Progenitor cell of endocrine pancreas (in vitro differentiated cells): Measurements from ENCODE around the gene HIGD1C. TPM values are rescaled to one million over a fixed set of nuclear protein-coding genes. Genes with fewer than 3 reads are reported as not detected.
"Not testable (repeated sequence)": the region's sequence is repeated elsewhere in the genome, so short reads cannot be mapped to it uniquely, and the experiment has no call there.

Experiments
- DNase-seq: peaks from one replicate; pipeline ENCODE4 v3.0.0; 2021; ENCODE audit warnings: low spot score; ENCODE audit not compliant: unreplicated experiment
- H3K27ac Mint-ChIP-seq: 2 replicates; pipeline ENCODE4 v1.8.0; 2021; ENCODE audit warnings: mild to moderate bottlenecking, moderate library complexity, mixed read lengths
- H3K27me3 Mint-ChIP-seq: 2 replicates; pipeline ENCODE4 v1.8.0; 2021; ENCODE audit warnings: mixed read lengths
- H3K36me3 Mint-ChIP-seq: 2 replicates; pipeline ENCODE4 v1.8.0; 2022; ENCODE audit warnings: mixed read lengths; ENCODE audit not compliant: insufficient read depth
- H3K4me1 Mint-ChIP-seq: 2 replicates; pipeline ENCODE4 v1.8.0; 2021; ENCODE audit warnings: low read depth, mixed read lengths
- H3K4me3 Mint-ChIP-seq: 2 replicates; pipeline ENCODE4 v1.8.0; 2021; ENCODE audit warnings: low read depth, mild to moderate bottlenecking, moderate library complexity, mixed read lengths
- H3K9me3 Mint-ChIP-seq: 2 replicates; pipeline ENCODE4 v1.8.0; 2021; ENCODE audit warnings: low read depth, mixed read lengths
- CTCF ChIP-seq: fragments of 200-600 bp; sonication (generic); IDR thresholded peaks from one replicate; pipeline ENCODE4 v1.5.0; 2021; ENCODE audit warnings: antibody characterized with exemption, mild to moderate bottlenecking; ENCODE audit not compliant: unreplicated experiment
- total RNA-seq: library from RNA; stranded (reverse); gene quantifications from 2 replicates; pipeline ENCODE4 v1.2.1, GENCODE V29; 2021

Gene HIGD1C
- total RNA-seq, 1 donor from 2014 or later: not detected

GRCh38 chr12:51011955-51012354 lies 59.6 kb downstream of the HIGD1C start:
- Mint-ChIP-seq H3K4me3 (no peak overlapping the region), H3K27ac (no peak overlapping the region), H3K4me1 (peaks cover 4% of the 10 kb centered on the region), H3K9me3 (no peaks in the 10 kb centered on the region), H3K27me3 (no peaks in the 10 kb centered on the region), H3K36me3 (peaks cover 6% of the 10 kb centered on the region)
- no peak for DNase-seq
- no peak for TF ChIP-seq CTCF

DNA sequence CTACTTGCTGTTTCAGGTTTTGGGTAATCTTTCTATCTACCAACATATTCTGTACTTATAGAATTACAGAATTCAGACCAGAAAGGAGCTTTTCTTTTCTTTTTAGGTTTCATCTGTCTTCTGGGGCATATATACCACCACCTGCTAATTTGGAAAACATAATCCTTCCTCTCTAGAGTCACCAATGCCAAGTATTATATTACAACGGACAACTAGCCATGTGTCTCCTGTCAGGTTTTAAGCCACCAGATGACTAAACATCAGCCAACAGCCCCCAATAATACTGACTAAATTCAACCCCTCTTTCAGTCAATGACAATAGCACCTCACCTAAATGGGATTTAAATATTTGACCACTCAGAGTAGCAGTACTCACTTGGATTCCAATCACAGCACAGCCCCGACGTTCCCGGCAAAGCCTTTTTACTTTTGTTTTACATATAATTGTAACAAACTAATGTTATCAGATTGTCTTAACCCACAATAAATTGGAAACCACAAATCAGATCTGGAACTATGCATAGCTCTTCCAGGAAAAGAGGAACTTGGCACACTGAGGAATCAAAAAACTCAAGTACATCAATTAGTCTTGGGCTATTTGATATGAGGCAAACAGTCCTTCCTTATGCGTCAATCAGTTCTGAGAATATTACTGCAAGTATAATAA lies 60.4 kb downstream of the HIGD1C start:
- H3K4me3 Mint-ChIP-seq: no peak overlapping the region
- H3K4me1 Mint-ChIP-seq: peaks cover 3% of the 10 kb centered on the region
- no peak for DNase-seq
- H3K27ac Mint-ChIP-seq: no peak overlapping the region
- no peaks in the 10 kb centered on the region for H3K27me3 Mint-ChIP-seq
- H3K36me3 Mint-ChIP-seq: peaks cover 1% of the 10 kb centered on the region
- TF ChIP-seq CTCF: no peak
- H3K9me3 Mint-ChIP-seq: no peaks in the 10 kb centered on the region

DNA sequence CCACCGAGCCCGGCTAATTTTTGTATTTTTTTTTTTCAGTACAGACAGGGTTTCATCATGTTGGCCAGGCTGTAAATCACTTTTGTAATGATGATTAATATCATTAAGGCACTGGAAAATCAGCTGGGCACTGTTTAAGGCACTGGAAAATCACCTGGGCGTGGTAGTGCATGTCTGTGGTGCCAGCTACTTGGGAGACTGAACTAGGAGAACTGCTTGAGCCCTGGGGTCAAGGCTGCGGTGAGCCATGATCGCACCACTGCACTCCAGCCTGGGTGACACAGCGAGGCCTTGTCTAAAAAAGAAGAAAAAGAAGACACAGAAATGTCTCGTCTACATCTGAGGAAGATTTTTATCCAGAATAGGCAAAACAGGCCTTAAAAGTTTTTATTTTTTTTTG lies 61.1 kb downstream of the HIGD1C start:
- H3K4me3 Mint-ChIP-seq: no peak overlapping the region
- no peak for DNase-seq
- H3K36me3 Mint-ChIP-seq: peaks cover 1% of the 10 kb centered on the region
- no peak overlapping the region for H3K27ac Mint-ChIP-seq
- TF ChIP-seq CTCF: no peak
- H3K4me1 Mint-ChIP-seq: peaks cover 3% of the 10 kb centered on the region
- H3K9me3 Mint-ChIP-seq: no peaks in the 10 kb centered on the region
- no peaks in the 10 kb centered on the region for H3K27me3 Mint-ChIP-seq

DNA sequence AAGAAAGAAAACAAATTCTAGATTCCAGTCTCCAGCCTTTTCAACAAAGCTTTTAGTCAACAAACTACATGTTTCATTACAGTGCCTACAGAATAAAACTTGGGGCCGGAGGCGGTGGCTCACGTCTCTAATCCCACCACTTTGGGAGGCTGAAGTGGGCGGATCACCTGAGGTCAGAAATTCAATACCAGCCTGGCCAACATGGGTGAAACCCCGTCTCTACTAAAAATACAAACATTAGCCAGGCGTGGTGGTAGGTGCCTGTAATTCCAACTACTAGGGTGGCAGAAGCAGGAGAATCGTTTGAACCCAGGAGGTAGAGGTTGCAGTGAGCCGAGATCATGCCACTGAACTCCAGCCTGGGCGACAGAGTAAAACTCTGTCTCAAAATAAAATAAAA lies 62.1 kb downstream of the HIGD1C start:
- H3K27ac Mint-ChIP-seq, H3K9me3 Mint-ChIP-seq: not testable (repeated sequence)

DNA sequence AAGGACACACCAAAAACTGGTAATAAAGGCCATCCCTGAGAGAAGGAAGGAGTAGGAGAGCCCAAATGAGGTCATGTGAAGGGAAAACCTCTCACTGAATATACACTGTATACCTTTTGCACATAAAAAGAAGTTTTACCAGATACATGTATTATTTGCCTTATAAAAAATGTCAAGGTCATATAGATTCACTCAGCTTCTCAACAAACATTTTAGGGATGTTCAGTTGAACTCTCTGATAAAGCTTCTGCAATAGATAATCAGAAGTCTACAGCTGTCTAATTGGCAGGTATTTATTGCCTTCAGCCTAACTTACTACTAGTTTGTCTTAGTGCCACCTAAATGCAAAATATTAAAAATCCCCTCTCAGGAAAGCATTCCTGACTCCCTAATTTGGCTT lies 65.1 kb downstream of the HIGD1C start:
- peaks cover 14% of the 10 kb centered on the region for H3K4me1 Mint-ChIP-seq
- DNase-seq: no peak
- H3K9me3 Mint-ChIP-seq: no peaks in the 10 kb centered on the region
- H3K4me3 Mint-ChIP-seq: no peak overlapping the region
- no peak for TF ChIP-seq CTCF
- no peaks in the 10 kb centered on the region for H3K36me3 Mint-ChIP-seq
- H3K27me3 Mint-ChIP-seq: no peaks in the 10 kb centered on the region
- no peak overlapping the region for H3K27ac Mint-ChIP-seq

More for the DNA sequence above, 62.1 kb downstream of the HIGD1C start:
- H3K4me1 Mint-ChIP-seq, DNase-seq, H3K27me3 Mint-ChIP-seq, H3K4me3 Mint-ChIP-seq, H3K36me3 Mint-ChIP-seq: not testable (repeated sequence)

DNA sequence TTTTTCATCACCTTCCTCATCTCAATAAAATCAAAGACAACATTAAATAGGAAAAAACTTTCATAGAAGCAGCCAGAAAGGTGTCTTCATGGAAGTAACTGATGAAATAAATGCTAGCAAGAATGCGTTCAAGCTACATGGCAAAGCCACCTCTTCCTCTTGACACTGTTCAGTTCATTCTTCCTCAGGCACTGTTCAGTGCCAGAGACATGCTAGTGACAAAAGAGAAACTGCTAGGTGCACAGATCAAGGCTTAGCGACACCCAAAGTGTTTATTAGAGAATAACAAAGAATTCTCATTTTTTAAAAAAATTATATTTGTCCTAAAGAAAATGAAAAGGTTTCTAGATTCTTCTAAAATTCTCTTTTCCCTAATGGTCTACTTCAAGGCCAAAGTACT lies 66.6 kb downstream of the HIGD1C start:
- Mint-ChIP-seq H3K9me3 (no peaks in the 10 kb centered on the region), H3K27ac (no peak overlapping the region), H3K4me3 (no peak overlapping the region), H3K36me3 (no peaks in the 10 kb centered on the region), H3K4me1 (peaks cover 20% of the 10 kb centered on the region), H3K27me3 (no peaks in the 10 kb centered on the region)
- no peak for DNase-seq
- TF ChIP-seq CTCF: no peak
